GOT3 (cell line): ENCODE measurements around the gene CADM1.

Experiments
- DNase-seq: peaks from one replicate; lab custom pipeline; 2025; ENCODE audit warnings: mixed read lengths; lab: John Stamatoyannopoulos, UW

CADM1 gene

DNA sequence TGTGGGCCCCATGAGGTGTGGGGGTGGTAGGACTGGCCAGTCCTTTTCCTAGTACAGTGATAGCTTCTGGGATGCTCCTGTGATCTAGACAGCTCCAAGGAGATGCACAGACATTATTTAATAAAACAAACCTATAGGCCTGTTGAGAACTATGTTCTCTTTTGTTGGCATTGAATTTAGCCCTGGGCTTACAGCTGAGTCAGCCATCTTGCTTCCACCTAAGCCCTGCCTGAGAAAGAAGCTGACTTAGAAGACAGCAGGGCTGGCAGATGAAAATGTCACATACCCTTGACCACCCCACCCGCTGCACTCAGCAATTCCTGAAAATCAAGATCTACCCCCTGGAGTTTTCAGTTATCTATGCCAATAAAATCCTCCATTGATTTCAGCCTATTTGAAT, 353.2 kb downstream of the CADM1 start:
- no peak for DNase-seq

- DNase-seq: no peak
Observed at GRCh38 chr11:115148691-115149090, 355.5 kb downstream of the CADM1 start.

DNA sequence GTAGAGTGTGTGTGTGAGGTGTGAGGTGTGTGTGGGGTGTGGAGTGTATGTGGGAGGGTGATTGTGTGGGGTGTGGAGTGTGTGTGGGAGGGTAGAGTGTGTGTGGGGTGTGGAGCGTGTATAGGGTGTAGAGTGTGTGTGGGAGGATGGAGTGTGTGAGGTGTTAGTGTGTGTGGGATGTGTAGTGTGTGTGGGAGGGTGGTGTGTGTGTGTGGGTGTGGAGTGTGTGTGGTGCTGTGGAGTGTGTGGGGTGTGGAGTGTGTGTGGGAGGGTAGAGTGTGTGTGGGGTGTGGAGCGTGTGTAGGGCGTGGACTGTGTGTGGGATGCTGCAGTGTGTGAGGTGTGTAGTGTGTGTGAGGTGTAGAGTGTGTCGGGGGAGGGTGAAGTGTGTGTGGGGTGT, 356.1 kb downstream of the CADM1 start:
- DNase-seq: no peak

GRCh38 chr11:115147243-115147807, 356.9 kb downstream of the CADM1 start:
- no peak for DNase-seq

DNA sequence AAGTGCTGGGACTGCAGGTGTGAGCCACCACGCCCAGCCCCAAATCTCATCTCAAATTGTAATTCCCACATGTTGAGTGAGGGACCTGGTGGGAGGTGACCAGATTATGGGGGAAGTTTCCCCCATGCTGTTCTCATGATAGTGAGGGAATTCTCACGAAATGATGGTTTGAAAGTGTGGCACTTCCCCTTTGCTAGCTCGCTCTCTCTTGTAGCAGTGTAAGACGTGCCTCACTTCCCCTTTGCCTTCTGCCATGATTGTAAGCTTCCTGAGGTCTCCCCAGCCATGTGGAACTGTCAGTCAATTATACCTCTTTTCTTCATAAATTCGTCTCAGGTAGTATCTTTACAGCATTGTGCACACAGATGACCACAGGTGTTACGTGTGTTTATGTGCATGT, 357.8 kb downstream of the CADM1 start:
- DNase-seq: no peak

DNA sequence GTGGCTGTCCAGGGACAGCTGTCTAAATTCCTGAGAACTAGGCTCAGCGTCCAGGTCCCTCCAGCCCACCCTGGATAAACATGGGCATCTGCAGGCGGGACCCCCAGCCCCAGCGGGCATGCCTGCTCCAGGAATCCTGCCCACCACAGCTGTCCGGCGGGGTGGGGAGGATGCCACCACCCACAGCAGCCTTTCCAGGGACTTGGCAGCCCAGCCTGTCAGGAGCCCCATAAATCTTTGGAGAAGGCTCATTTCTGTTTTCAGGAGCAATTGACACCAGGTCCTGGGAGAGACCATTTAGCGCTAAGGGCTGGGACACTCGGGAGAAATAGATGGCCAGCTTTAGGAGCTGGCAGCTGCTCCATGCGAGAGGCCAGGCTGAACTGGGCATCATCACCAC, 358.9 kb downstream of the CADM1 start:
- no peak for DNase-seq

GRCh38 chr11:115144914-115145313, 359.3 kb downstream of the CADM1 start:
- DNase-seq: no peak

DNA sequence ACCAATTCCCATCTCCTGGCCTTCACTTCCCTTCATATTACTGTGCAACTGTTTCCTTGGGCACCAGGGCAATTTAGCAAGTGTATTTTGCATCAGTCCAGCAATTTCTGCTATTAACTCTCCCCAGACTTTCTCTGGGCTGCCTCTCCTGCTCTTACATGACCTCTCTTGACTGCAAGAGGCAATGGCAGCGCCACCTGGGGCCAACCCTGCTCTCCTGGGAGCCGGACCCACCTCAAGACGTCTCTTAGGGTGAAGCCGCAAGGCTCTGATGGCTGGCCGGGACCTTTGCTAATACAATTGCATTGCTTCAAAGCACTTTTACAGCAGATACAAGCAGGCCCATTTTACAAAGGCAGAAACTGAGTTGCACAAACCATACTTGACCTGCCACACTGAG, 360.2 kb downstream of the CADM1 start:
- DNase-seq: no peak

DNA sequence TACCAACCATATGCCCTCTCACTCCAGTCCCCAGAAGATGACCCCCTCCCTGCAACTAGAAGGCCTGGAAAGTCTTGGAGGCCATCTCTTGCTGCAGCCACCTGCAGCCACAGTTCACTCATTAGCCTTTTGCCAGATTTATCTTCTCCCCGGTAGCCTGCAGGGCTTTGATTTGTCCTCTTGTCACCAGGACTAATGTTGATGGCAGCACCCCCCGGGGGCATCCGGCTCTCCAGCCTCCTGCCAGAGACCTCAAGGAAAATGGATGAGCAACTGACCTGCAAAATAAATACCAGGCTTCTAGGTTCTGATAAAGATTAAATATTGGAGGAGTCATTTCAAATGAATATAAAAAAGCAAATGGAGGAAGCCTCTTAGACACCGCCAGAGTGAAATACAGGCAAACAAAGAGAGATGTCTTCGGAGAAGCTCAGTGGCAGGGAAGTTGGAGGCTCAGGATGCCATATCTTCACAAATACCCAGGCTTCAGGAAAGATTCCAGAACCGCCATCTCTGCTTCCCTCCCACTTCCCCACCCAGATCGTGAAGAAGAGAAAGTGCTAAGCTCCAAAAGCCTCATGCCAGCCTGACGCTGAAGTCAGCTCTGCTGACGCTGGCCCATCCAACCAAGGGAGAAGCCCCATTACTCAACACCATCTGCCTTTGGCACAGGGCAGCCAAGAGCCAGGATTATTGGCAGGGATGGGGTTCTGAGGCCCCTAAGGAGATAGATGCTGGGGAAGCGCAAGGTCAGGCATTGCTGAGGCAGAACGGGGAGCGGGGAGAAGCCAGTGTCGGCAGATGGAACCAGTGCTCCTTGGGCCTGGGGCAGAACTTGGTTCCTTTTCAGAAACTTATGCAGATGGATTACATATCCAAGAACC, 362.7 kb downstream of the CADM1 start:
- no peak for DNase-seq

GRCh38 chr11:115135936-115136335, 368.3 kb downstream of the CADM1 start:
- DNase-seq: no peak

DNA sequence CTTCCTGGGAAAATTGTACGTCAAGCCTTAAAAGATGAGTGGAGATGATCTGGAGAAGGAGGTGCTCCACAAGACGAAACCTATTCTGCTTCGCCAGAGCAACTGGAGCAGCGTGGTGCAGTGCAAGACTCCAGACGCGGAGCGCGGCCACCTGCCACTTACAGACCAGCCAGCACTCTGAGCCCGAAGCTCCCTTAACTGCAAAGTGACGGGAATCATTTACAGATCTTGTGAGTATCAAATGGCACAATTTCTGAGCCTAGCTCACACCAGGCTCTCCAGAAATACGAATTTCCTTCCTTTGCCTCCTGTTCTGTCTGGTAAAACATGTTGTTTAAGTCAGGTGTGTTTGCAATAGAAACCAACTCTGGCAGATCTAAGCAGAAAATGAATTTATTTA, 369.3 kb downstream of the CADM1 start:
- DNase-seq: no peak

DNA sequence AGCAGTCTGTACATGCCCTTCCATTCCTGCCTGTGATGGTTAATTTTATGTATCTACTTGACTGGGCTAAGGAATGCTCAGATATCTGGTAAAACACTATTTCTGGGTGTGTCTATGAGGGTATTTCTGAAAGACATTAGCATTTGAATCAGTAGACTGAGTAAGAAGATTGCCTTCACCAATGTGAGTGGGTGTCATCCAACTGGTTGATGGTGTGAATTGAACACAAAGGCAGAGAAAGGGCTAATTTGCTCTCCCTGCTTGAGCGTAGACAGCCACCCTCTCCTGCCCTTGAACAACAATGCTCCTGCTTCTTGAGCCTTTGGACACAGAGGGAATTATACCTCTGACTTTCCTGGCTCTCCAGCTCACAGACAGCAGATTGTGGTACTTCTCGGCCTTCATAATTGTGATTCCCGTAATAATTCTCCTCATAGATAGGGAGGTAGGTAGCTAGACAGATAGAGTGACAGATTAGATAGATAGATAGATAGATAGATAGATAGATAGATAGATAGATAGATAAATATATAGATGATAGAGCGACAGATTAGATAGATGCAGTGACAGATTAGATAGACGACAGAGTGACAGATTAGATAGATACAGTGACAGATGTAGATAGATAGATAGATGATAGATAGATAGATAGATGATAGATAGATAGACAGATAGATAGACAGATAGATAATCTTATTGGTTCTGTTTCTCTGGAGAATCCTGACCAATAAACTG, 370.6 kb downstream of the CADM1 start:
- no peak for DNase-seq

DNA sequence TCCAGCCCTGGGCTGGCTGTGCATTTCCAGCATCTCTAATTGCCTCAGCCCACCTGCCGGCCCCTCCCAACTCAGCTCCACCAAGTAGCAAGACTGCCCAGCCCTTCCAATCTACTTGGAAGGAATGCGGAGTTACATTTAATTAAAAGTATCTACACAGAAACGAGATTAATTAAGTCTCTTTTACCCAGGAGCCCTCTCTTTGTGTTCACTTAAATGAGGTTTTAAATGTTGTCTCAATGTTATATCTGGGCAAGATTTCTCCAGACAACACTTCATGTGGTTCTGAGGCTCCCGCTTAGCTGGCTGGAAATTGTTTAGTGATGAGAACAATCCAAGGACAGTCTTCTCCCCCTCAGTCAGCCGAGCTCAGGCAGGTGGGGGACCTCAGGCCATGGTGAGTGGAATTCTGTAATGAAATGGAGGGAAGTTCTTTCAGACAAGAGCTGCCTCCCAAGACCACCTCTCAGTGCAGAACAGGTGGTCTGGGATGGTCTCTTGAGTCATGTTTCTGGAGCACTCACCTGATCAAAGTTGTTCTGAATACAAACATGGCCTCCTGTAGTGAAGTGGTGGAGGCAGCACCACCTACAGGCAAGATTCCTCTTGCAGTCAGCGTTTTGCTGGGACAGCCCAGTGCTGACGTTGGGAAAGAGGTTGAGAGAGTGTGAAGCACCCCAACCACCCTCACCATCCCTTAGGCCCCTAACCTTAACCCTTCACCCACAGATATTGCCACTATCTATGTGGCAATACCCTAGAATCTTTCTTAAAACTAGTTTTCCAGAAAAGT, 371.6 kb downstream of the CADM1 start:
- no peak for DNase-seq

- DNase-seq: no peak
Observed at GRCh38 chr11:115129473-115130289, 374.5 kb downstream of the CADM1 start.

- DNase-seq: no peak
Observed at GRCh38 chr11:115128226-115128625, 376.0 kb downstream of the CADM1 start.

- no peak for DNase-seq
Observed at GRCh38 chr11:115127790-115128189, 376.4 kb downstream of the CADM1 start.

DNA sequence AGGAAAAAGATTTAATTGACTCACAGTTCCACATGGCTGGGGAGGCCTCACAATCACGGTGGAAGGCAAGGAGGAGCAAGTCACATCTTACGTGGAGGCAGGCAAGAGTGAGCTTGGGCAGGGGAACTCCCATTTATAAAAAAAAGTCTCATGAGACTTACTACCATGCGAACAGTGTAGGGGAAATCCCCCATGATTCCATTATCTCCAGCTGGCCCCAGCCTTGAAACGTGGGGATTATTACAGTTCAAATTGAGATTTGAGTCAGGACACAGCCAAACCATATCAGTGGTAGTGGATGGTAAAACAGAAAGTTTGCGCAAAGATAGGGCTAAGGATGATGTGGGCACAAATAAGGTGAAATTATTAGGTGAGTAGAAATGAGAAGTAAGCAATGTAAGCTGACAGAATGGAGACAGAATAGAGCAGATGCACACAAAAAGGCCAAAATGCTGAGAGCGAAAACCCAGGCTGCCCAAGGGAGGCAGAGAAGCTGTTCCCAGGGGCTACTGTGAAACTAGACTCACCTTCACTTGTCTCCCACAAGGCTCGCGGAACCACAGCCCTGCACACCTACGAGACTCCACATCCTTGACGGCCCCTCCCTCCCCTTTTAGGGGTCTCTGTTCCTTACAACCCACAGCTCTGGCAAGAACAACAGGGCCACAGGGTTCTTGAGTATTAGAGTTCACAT, 377.6 kb downstream of the CADM1 start:
- no peak for DNase-seq

DNA sequence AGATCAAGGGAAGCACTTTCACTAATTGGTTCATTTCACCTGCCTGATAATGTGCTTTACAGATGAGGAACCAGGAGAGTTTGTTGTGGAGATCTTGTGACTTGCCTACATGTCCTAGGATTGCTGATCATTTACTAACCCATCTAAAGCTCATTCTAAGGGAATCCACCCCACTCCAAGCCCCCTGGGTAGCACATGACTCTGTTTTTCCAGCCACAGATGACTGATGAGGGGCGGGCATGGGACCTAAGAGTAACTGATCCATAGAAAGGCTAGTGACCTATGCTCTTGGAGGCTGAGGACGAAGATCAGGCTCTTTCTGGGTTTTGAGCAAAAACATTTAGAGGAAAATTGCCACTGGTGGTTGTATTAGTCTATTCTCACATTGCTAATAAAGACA, 378.1 kb downstream of the CADM1 start:
- no peak for DNase-seq

- no peak for DNase-seq
Observed at GRCh38 chr11:115124786-115125185, 379.4 kb downstream of the CADM1 start.

- DNase-seq: no peak
Observed at GRCh38 chr11:115123641-115124040, 380.6 kb downstream of the CADM1 start.

- DNase-seq: no peak
Observed at GRCh38 chr11:115122274-115122673, 381.9 kb downstream of the CADM1 start.
